ENCODE results near the gene GDPD4.

GRCh38 chr11:77195071-77195755 is 106.3 kb downstream of the GDPD4 start:
- TF ChIP-seq, protein P1, sequence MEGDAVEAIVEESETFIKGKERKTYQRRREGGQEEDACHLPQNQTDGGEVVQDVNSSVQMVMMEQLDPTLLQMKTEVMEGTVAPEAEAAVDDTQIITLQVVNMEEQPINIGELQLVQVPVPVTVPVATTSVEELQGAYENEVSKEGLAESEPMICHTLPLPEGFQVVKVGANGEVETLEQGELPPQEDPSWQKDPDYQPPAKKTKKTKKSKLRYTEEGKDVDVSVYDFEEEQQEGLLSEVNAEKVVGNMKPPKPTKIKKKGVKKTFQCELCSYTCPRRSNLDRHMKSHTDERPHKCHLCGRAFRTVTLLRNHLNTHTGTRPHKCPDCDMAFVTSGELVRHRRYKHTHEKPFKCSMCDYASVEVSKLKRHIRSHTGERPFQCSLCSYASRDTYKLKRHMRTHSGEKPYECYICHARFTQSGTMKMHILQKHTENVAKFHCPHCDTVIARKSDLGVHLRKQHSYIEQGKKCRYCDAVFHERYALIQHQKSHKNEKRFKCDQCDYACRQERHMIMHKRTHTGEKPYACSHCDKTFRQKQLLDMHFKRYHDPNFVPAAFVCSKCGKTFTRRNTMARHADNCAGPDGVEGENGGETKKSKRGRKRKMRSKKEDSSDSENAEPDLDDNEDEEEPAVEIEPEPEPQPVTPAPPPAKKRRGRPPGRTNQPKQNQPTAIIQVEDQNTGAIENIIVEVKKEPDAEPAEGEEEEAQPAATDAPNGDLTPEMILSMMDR (IDR thresholded peaks at IDR 0.05), result no peak
- TF ChIP-seq POLR2AphosphoS5 (IDR thresholded peaks at IDR 0.05), result no peak

Measured in upper lobe of left lung (tissue), 4 donors.